Heart right ventricle (tissue), 16 donors: ENCODE results near the gene SLC39A13. TPM values are rescaled to one million over a fixed set of nuclear protein-coding genes. Genes with fewer than 3 reads are reported as not detected.
A peak's percentile ranks its signal among the peaks of the same experiment; 100 is the strongest.

ENCODE experiments used
- ATAC-seq, 8 donors: fragments of 200-7000 bp; cut with Tn5 transposase; one replicate each; pipeline ENCODE4 v1.9.1; 2020; ENCODE audit warnings: mild to moderate bottlenecking in 8 of 8, moderate library complexity in 8 of 8, moderate number of reproducible peaks in 1 of 8
- DNase-seq, 2 donors: peaks; one replicate each; pipeline ENCODE4 v3.0.0-alpha.2; 2020
- H3K27ac ChIP-seq, 10 donors: fragments of 200-600 bp; sonication (generic) in 2 of 10; one replicate each; pipeline versions ENCODE4 v1.5.0 to v1.8.0; 2020 to 2022; ENCODE audit warnings: mild to moderate bottlenecking in 3 of 10
- H3K27me3 ChIP-seq, 7 donors: fragments of 200-600 bp; one replicate each; pipeline ENCODE4 v1.8.0; 2021 to 2022; ENCODE audit warnings: mild to moderate bottlenecking in 2 of 7
- H3K36me3 ChIP-seq, 9 donors: fragments of 200-600 bp; sonication (generic) in 1 of 9; one replicate each; pipeline versions ENCODE4 v1.5.0 to v1.8.0; 2020 to 2022; ENCODE audit warnings: mild to moderate bottlenecking in 2 of 9
- H3K4me1 ChIP-seq, 9 donors: fragments of 200-600 bp; sonication (generic) in 1 of 9; one replicate each; pipeline versions ENCODE4 v1.5.0 to v1.8.0; 2020 to 2022; ENCODE audit warnings: mild to moderate bottlenecking in 4 of 9
- H3K4me3 ChIP-seq, 10 donors: fragments of 200-600 bp; sonication (generic) in 2 of 10; one replicate each; pipeline versions ENCODE4 v1.5.0 to v1.8.0; 2020 to 2022; ENCODE audit warnings: mild to moderate bottlenecking in 7 of 10, moderate library complexity in 2 of 10
- H3K9me3 ChIP-seq, 11 donors: fragments of 200-600 bp in 10 of 11; sonication (generic) in 2 of 11; one replicate each; pipeline versions ENCODE4 v1.5.0 to v1.8.0; 2013 to 2022; ENCODE audit warnings: mild to moderate bottlenecking in 2 of 11, control low read depth in 1 of 11, moderate library complexity in 1 of 11
- WGBS, 2 donors: extraction: QIAGEN DNeasy Blood & Tissue Kit; methylation state at CpG; one replicate each; pipeline ENCODE4 v1.1.7; 2013; ENCODE audit warnings: inconsistent platforms in 1 of 2; 5-methylcytosine and 5-hydroxymethylcytosine counted together
- intact Hi-C, 10 donors: fragments of 100-400 bp; cut with DNase I; formaldehyde crosslinking; loops; one replicate each; pipeline versions ENCODE4 v1.11.1 to v1.14.2; 2022
- polyA plus RNA-seq, 2 donors: library from polyadenylated mRNA; stranded (reverse); fragments of 200-250 nt; gene quantifications; one replicate each; pipeline ENCODE4 v1.2.3, GENCODE V29; 2013
- total RNA-seq, 10 donors: library from RNA; stranded (reverse); fragmentation: NEBNext Ultra II Directional in 3 of 10; extraction: Animal tissue kit (Norgen Biotek cat#: 25700) in 3 of 10; gene quantifications; one replicate each; pipeline versions ENCODE4 v1.2.1 to v1.2.4, GENCODE V29; 2021 to 2023
- TF ChIP-seq, protein P1 (sequence below), 9 donors: fragments of 200-600 bp; sonication (generic) in 2 of 9; IDR thresholded peaks; one replicate each; pipeline versions ENCODE4 v1.5.0 to v1.8.0; 2021 to 2022; ENCODE audit warnings: antibody characterized with exemption in 9 of 9, mild to moderate bottlenecking in 5 of 9, moderate library complexity in 1 of 9
- donor health status: Arrhythmogenic right ventricular cardiomyopathy.
- donor health status: ischemic (EF 13 %, LVEDD 7.1; RV severe dilation, severe dysfunction).
- donor health status: healthy with polysubstance abuse.
- donor health status: DM: no; HTN: yes; CAD: no.
- donor health status: DM: no; HTN: no; CAD: no.
- donor health status: ischemic (EF 25% LVEDD 6.9; RV normal size, moderate dysfunction).
- donor health status: ischemic (EF 25% LVEDD 5.7; RV mildly dilated, moderate dysfunction).
- donor health status: healthy.
- donor health status: DM: yes; HTN: yes; CAD: no.
- donor health status: Ischemic cardiomyopathy.
- donor health status: ischemic (EF 35%, LVEDD 5.7; RV mildly dilated, moderate dysfunction).
- donor health status: nonischemic (EF 11% LVEDD 7.7; RV severe dilation, severe dysfunction).
- donor health status: DM: yes; HTN: yes; CAD: no.
- donor health status: PGD.
- donor health status: ischemic (EF 29% LVEDD 5.4; RV normal size, mild dysfunction).
- donor health status: nonischemic (EF 23%, LVEDD 6.1; RV moderate dilation, normal function).

Gene SLC39A13
- total and polyA plus RNA-seq, 12 donors: 31.1 to 86.4 (median 42.4) TPM

DNA sequence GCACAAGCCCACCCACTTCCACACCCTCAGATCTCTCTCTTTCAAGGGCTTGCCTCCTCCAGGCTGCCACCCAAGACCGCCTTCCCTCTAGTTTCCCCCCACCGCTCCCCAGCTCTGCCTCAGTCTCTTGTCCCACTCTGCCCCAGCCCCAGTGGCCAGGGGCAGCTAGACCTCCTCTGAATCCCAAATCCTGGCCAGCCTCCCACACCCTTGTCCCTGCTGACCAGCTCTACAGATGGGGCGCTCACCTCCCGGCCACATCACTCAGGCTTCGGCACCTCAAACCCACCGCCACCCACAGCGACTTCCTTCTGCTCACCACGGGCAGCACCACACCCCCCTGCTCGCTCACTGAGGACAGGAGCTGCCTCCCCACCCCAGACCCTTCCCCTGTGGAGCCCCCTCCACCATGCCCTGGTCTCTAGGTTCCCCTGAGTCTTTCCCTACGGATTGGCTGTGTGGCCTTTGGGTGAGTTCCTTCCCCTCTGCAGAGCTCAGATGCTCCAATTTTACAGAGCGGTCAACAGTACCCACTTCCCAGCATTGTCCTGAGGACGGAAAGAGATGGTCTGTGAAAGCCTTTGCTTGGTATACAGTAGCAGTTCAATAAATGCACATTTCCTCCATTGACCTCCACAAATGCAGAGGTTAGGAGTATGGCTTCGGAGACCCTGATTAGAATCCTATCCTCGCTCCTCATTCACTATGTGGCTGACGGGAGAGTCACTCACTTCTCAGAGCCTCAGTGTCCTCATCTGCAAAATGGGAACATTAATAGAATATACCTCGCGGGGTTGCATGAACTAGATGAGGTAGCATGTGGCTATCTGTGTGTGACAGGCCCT, 18.6 kb upstream of the SLC39A13 start:
- DNase-seq (no peak), ATAC-seq (no peak)
- peaks cover 0 to 68% (median 12%) of the 10 kb centered on the region in 9 donors for H3K4me1 ChIP-seq
- intact Hi-C loops: no loop called here
- no peaks in the 10 kb centered on the region for H3K9me3 ChIP-seq
- no peaks in the 10 kb centered on the region for H3K36me3 ChIP-seq
- 85 to 92% methylated on average over 17 of the region's 17 CpGs for WGBS, 2 donors
- no peaks in the 10 kb centered on the region for H3K27me3 ChIP-seq
- H3K27ac ChIP-seq: peak overlapping the region in 4 of 10 donors; percentile 7 to 100 (median 65)
- peak overlapping the region in 1 of 10 donors; percentile 31 for H3K4me3 ChIP-seq
- TF ChIP-seq, protein P1, sequence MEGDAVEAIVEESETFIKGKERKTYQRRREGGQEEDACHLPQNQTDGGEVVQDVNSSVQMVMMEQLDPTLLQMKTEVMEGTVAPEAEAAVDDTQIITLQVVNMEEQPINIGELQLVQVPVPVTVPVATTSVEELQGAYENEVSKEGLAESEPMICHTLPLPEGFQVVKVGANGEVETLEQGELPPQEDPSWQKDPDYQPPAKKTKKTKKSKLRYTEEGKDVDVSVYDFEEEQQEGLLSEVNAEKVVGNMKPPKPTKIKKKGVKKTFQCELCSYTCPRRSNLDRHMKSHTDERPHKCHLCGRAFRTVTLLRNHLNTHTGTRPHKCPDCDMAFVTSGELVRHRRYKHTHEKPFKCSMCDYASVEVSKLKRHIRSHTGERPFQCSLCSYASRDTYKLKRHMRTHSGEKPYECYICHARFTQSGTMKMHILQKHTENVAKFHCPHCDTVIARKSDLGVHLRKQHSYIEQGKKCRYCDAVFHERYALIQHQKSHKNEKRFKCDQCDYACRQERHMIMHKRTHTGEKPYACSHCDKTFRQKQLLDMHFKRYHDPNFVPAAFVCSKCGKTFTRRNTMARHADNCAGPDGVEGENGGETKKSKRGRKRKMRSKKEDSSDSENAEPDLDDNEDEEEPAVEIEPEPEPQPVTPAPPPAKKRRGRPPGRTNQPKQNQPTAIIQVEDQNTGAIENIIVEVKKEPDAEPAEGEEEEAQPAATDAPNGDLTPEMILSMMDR (IDR thresholded peaks at IDR 0.05): no peak

DNA sequence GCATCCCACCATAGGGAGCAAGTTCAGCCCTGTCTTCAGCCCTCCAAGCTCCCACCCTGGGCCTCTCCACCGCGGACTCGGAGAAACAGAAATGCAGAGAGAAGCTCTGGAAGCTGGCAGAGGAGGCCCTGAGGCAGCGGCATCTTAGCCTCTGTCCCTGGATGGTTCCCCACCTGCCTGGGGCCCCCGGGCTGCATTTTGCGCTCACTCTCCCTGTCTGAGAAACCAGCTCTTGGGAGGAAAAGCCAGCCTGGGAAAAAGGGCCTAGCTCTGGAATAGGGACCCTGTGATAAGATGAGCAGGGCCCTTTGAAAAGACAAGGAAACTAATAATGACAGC, 18.0 kb upstream of the SLC39A13 start:
- TF ChIP-seq, protein P1 (IDR thresholded peaks at IDR 0.05): no peak
- H3K4me1 ChIP-seq: peaks cover 0 to 73% (median 15%) of the 10 kb centered on the region in 9 donors

DNA sequence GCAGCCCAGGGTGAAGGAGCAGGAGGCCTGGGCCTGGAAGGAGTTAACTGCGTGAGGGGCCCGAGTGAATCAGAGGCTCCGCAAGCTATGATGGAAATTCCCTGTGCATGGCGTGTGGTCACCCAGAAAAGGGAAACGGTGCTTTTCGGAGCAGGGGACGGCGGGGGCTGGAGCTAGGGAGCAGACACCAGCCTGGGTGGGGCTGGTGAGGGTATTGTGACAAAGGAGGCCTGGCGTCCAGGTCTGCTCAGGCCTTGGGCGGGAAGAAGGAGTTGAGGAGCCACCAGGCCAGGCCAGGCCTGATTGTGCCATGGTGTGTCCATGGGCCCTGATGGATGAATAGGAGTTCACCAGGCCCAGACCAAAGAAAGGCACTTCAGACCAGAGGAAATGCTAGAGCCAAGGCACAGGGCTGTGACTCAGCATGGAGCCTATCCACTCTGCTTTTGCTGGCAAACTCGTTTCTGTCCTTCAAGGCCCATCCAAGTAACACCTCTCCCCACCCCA, 17.3 kb upstream of the SLC39A13 start:
- TF ChIP-seq, protein P1 (IDR thresholded peaks at IDR 0.05): no peak
- Histone ChIP-seq H3K36me3 (no peaks in the 10 kb centered on the region), H3K9me3 (no peaks in the 10 kb centered on the region), H3K27me3 (no peaks in the 10 kb centered on the region), H3K27ac (peak overlapping the region in 7 of 10 donors; percentile 33 to 100 (median 53)), H3K4me1 (peaks cover 0 to 81% (median 17%) of the 10 kb centered on the region in 9 donors), H3K4me3 (no peak overlapping the region)
- DNase-seq (peak in 1 of 2 donors; percentile 48), ATAC-seq (peak in 3 of 8 donors; percentile 7 to 27 (median 25))
- intact Hi-C loops: no loop called here
- WGBS, 2 donors: 88 to 93% methylated on average over 11 of the region's 11 CpGs

More for the DNA sequence above, 18.0 kb upstream of the SLC39A13 start:
- Histone ChIP-seq H3K9me3 (no peaks in the 10 kb centered on the region), H3K36me3 (no peaks in the 10 kb centered on the region), H3K4me3 (no peak overlapping the region), H3K27me3 (no peaks in the 10 kb centered on the region), H3K27ac (peak overlapping the region in 5 of 10 donors; percentile 50 to 100 (median 68))
- WGBS, 2 donors: 96 to 100% methylated on average over 6 of the region's 6 CpGs
- ATAC-seq (no peak), DNase-seq (no peak)
- intact Hi-C loops: no loop called here

DNA sequence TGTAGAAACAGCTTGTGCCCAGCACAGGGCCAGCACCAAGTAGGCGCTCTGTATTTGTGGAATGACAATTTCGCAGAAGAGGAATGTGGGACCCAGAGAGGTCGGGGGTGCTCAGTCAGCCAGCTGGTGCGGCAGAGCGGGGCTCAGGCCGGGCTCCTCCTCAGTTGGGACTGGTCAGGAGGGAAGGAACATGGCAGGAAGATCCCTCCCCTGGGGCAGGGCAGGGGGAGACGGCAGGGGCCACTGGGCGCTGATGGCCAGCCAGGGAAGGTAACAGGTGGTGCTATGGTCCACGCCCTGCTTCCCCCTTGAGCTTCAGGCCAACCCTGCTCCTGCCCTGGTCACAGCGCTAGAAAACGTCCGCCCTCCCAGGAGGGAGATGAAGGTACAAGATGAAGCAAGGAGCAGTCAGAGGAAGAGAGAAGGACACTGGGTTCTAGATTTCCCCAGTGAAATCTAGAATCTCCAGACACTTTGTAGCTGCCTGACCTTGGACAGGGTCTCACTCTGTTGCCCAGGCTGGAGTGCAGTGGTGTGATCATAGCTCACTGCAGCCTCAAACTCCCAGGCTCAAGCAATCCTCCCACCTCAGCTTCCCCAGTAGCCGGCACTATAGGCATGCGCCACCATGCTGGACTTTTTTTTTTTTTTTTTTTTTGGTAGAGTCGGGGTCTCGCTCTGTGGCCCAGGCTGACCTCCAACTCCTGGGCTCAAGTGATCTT, 16.5 kb upstream of the SLC39A13 start:
- Histone ChIP-seq H3K9me3 (no peaks in the 10 kb centered on the region), H3K4me1 (peaks cover 0 to 81% (median 17%) of the 10 kb centered on the region in 9 donors), H3K27ac (peak overlapping the region in 6 of 10 donors; percentile 25 to 100 (median 60)), H3K27me3 (no peaks in the 10 kb centered on the region), H3K4me3 (no peak overlapping the region), H3K36me3 (no peaks in the 10 kb centered on the region)
- no peak for ATAC-seq
- intact Hi-C loops: no loop called here
- WGBS, 2 donors: 90 to 92% methylated on average over 16 of the region's 16 CpGs
- TF ChIP-seq, protein P1 (IDR thresholded peaks at IDR 0.05): no peak
- DNase-seq: no peak
